Upper lobe of left lung (tissue), 6 donors: ENCODE measurements around the gene PECR. TPM values are rescaled to one million over a fixed set of nuclear protein-coding genes. Genes with fewer than 3 reads are reported as not detected.

Experiments used
- ATAC-seq, 2 donors: fragments of 200-7000 bp; cut with Tn5 transposase; one replicate each; pipeline ENCODE4 v1.9.1; 2022; ENCODE audit warnings: mild to moderate bottlenecking in 2 of 2, moderate library complexity in 2 of 2; ENCODE audit not compliant: low FRiP score in 2 of 2
- DNase-seq, 2 donors: peaks; one replicate each; pipeline ENCODE4 v3.0.0-alpha.2; 2019 to 2020
- H3K27ac ChIP-seq, 4 donors: fragments of 200-600 bp; sonication (generic); one replicate each; pipeline ENCODE4 v1.5.1; 2016 to 2019
- H3K27me3 ChIP-seq, 4 donors: fragments of 200-600 bp; sonication (generic); one replicate each; pipeline ENCODE4 v1.5.1; 2017 to 2019
- H3K36me3 ChIP-seq, 4 donors: fragments of 200-600 bp; sonication (generic); one replicate each; pipeline ENCODE4 v1.5.1; 2016 to 2019
- H3K4me1 ChIP-seq, 4 donors: fragments of 200-600 bp; sonication (generic); one replicate each; pipeline ENCODE4 v1.5.1; 2018 to 2019
- H3K4me3 ChIP-seq, 4 donors: fragments of 200-600 bp; sonication (generic); one replicate each; pipeline ENCODE4 v1.5.1; 2017 to 2019; ENCODE audit warnings: mild to moderate bottlenecking in 2 of 4, moderate library complexity in 1 of 4
- H3K9me3 ChIP-seq, 4 donors: fragments of 200-600 bp; sonication (generic); one replicate each; pipeline ENCODE4 v1.5.1; 2018 to 2019
- EP300 ChIP-seq, 4 donors: sonication (generic); formaldehyde crosslinking; IDR thresholded peaks; one replicate each; pipeline ENCODE4 v1.5.1; 2017; ENCODE audit warnings: antibody characterized with exemption in 4 of 4, control low read depth in 2 of 4
- POLR2A ChIP-seq, 4 donors: fragments of 450-650 bp; IDR thresholded peaks; one replicate each; pipeline ENCODE4 v1.5.1; 2016 to 2017; ENCODE audit warnings: antibody characterized with exemption in 4 of 4, mild to moderate bottlenecking in 2 of 4
- POLR2AphosphoS5 ChIP-seq, 2 donors: sonication (generic); formaldehyde crosslinking; IDR thresholded peaks; one replicate each; pipeline ENCODE4 v1.5.1; 2017; ENCODE audit warnings: antibody characterized with exemption in 2 of 2
- WGBS, 2 donors: methylation state at CpG; one replicate each; pipeline ENCODE4 v1.1.5; 2017 to 2018; 5-methylcytosine and 5-hydroxymethylcytosine counted together
- total RNA-seq, 6 donors: library from RNA; depleted of rRNA in 4 of 6; stranded (reverse); fragments of >200 nt in 4 of 6; gene quantifications; one replicate each; pipeline versions ENCODE4 v1.1.0 to v1.2.1, GENCODE V29; 2016 to 2021
- TF ChIP-seq, protein P1 (sequence below), 6 experiments: fragments of 450-650 bp in 4 of 6; fragments of 200-600 bp in 2 of 6; sonication (generic) in 2 of 6; IDR thresholded peaks; one replicate each; pipeline ENCODE4 v1.5.1; 2016 to 2019; ENCODE audit warnings: antibody characterized with exemption in 6 of 6
- donor health status: DM: no; HTN: no; CAD: no; lungs with moderate emphysema.
- donor health status: DM: no; HTN: yes; CAD: no; lungs with severe emphysema.

The PECR gene
- total RNA-seq, 6 donors from 2014 or later, result 11.9 to 39.8 (median 20.3) TPM

GRCh38 chr2:216052420-216052819 is 29.2 kb downstream of the PECR start:
- ATAC-seq (no peak), DNase-seq (no peak)
- Histone ChIP-seq H3K4me1 (peaks cover 0 to 7% (median 2%) of the 10 kb centered on the region in 4 donors), H3K9me3 (no peaks in the 10 kb centered on the region), H3K27ac (no peak overlapping the region), H3K4me3 (no peak overlapping the region), H3K36me3 (peaks cover 0 to 18% (median 2%) of the 10 kb centered on the region in 4 donors), H3K27me3 (no peaks in the 10 kb centered on the region)
- TF ChIP-seq, protein P1, sequence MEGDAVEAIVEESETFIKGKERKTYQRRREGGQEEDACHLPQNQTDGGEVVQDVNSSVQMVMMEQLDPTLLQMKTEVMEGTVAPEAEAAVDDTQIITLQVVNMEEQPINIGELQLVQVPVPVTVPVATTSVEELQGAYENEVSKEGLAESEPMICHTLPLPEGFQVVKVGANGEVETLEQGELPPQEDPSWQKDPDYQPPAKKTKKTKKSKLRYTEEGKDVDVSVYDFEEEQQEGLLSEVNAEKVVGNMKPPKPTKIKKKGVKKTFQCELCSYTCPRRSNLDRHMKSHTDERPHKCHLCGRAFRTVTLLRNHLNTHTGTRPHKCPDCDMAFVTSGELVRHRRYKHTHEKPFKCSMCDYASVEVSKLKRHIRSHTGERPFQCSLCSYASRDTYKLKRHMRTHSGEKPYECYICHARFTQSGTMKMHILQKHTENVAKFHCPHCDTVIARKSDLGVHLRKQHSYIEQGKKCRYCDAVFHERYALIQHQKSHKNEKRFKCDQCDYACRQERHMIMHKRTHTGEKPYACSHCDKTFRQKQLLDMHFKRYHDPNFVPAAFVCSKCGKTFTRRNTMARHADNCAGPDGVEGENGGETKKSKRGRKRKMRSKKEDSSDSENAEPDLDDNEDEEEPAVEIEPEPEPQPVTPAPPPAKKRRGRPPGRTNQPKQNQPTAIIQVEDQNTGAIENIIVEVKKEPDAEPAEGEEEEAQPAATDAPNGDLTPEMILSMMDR (IDR thresholded peaks at IDR 0.05), result no peak
- TF ChIP-seq POLR2AphosphoS5 (IDR thresholded peaks at IDR 0.05) (no peak), POLR2A (IDR thresholded peaks at IDR 0.05) (no peak), EP300 (IDR thresholded peaks at IDR 0.05) (no peak)
- WGBS, 2 donors, result 98% methylated on average over 2 of the region's 2 CpGs

- Histone ChIP-seq H3K36me3 (peaks cover 0 to 25% (median 2%) of the 10 kb centered on the region in 4 donors), H3K27me3 (no peaks in the 10 kb centered on the region), H3K9me3 (no peaks in the 10 kb centered on the region), H3K4me3 (no peak overlapping the region), H3K27ac (no peak overlapping the region), H3K4me1 (no peaks in the 10 kb centered on the region)
- TF ChIP-seq EP300 (IDR thresholded peaks at IDR 0.05) (no peak), POLR2A (IDR thresholded peaks at IDR 0.05) (no peak), POLR2AphosphoS5 (IDR thresholded peaks at IDR 0.05) (no peak)
- TF ChIP-seq, protein P1 (IDR thresholded peaks at IDR 0.05), result no peak
- WGBS, 2 donors, result 86 to 89% methylated on average over 3 of the region's 3 CpGs
- no peak for DNase-seq
- ATAC-seq, result no peak
Measured at GRCh38 chr2:216051350-216051749, 30.3 kb downstream of the PECR start.

DNA sequence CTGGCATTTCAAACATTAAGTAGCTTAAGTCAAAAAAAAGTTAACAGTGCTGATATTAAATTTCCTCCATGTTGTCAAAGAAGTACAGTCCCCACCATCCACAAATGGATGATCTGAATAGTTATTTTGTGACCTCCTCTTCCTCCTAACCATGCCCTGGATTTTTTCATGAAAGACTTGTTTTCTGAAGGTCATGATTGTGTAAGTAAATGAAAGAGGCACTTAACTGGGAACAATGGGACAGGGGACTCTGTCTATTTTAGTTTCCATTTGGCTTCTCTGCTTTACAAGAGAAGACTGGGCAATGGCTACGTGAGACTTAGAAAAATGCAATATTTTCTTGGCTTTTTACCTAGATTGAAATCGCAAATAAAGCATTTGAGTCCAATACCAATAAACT is 32.2 kb downstream of the PECR start:
- TF ChIP-seq POLR2AphosphoS5 (IDR thresholded peaks at IDR 0.05) (no peak), POLR2A (IDR thresholded peaks at IDR 0.05) (no peak), EP300 (IDR thresholded peaks at IDR 0.05) (no peak)
- TF ChIP-seq, protein P1 (IDR thresholded peaks at IDR 0.05), result no peak
- ATAC-seq, result no peak
- H3K27me3 ChIP-seq, result no peaks in the 10 kb centered on the region
- H3K9me3 ChIP-seq, result no peaks in the 10 kb centered on the region
- no peak overlapping the region for H3K27ac ChIP-seq
- 92 to 93% methylated on average over 2 of the region's 2 CpGs for WGBS, 2 donors
- H3K36me3 ChIP-seq, result peaks cover 0 to 31% (median 2%) of the 10 kb centered on the region in 4 donors
- H3K4me3 ChIP-seq, result no peak overlapping the region
- no peaks in the 10 kb centered on the region for H3K4me1 ChIP-seq
- DNase-seq, result no peak

DNA sequence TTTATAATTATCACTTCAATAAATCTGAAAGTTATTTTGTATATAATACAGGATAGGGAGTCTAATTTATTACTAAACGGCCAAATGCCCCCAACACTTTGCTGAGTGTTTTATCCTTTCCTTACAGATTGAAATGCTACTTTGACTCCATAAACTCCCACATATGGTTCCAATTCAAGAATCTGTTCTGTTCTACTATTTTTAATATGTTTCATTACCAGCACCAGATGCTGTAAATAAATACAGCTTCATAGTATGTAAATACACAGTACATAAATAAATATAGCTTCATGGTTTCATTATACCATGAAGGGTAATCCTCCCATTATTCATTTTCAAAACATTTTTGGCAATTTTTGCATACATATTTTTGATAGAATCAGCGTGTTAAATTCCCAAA is 34.2 kb downstream of the PECR start:
- H3K36me3 ChIP-seq, result peaks cover 0 to 48% (median 4%) of the 10 kb centered on the region in 4 donors
- DNase-seq, result no peak
- no peak overlapping the region for H3K4me3 ChIP-seq
- no peaks in the 10 kb centered on the region for H3K9me3 ChIP-seq
- no peaks in the 10 kb centered on the region for H3K4me1 ChIP-seq
- TF ChIP-seq POLR2A (IDR thresholded peaks at IDR 0.05) (no peak), POLR2AphosphoS5 (IDR thresholded peaks at IDR 0.05) (no peak), EP300 (IDR thresholded peaks at IDR 0.05) (no peak)
- TF ChIP-seq, protein P1 (IDR thresholded peaks at IDR 0.05), result no peak
- WGBS, 2 donors, result 95 to 96% methylated on average over 2 of the region's 2 CpGs
- ATAC-seq, result no peak
- H3K27ac ChIP-seq, result no peak overlapping the region
- H3K27me3 ChIP-seq, result no peaks in the 10 kb centered on the region

GRCh38 chr2:216044883-216045486 is 36.6 kb downstream of the PECR start:
- Histone ChIP-seq H3K4me1 (no peaks in the 10 kb centered on the region), H3K36me3 (peaks cover 0 to 53% (median 9%) of the 10 kb centered on the region in 4 donors), H3K4me3 (no peak overlapping the region), H3K9me3 (no peaks in the 10 kb centered on the region), H3K27ac (no peak overlapping the region), H3K27me3 (no peaks in the 10 kb centered on the region)
- ATAC-seq (no peak), DNase-seq (no peak)
- TF ChIP-seq, protein P1 (IDR thresholded peaks at IDR 0.05), result no peak
- TF ChIP-seq POLR2AphosphoS5 (IDR thresholded peaks at IDR 0.05) (no peak), EP300 (IDR thresholded peaks at IDR 0.05) (no peak)
- WGBS, 2 donors, result 63 to 79% methylated on average over 5 of the region's 5 CpGs
